ENCODE data around the gene NRAP. TPM values are rescaled to one million over a fixed set of nuclear protein-coding genes. Genes with fewer than 3 reads are reported as not detected.

NRAP gene
- total RNA-seq, 4 donors from 2014 or later: 0.05 to 0.13 (median 0.13) TPM; not detected in 1

- intact Hi-C loops (cut with DNase I; ENCODE audit: low total_unique reads): no loop called here
- TF ChIP-seq CTCF (IDR thresholded peaks at IDR 0.05) (no peak), POLR2A (IDR thresholded peaks at IDR 0.05) (no peak)
- 89 to 96% methylated on average over 6 of the region's 6 CpGs for WGBS, 2 donors
- H3K4me3 ChIP-seq (ENCODE audit: low read depth, poor library complexity, severe bottlenecking): no peak overlapping the region
- DNase-seq (ENCODE audit: low spot score in 2 of 2): no peak
Observed at GRCh38 chr10:113562069-113562468, 101.8 kb downstream of the NRAP start.

GRCh38 chr10:113561214-113561613 is 102.6 kb downstream of the NRAP start:
- no peak overlapping the region for H3K4me3 ChIP-seq (ENCODE audit: low read depth, poor library complexity, severe bottlenecking)
- TF ChIP-seq POLR2A (IDR thresholded peaks at IDR 0.05) (no peak), CTCF (IDR thresholded peaks at IDR 0.05) (no peak)
- 94 to 95% methylated on average over 3 of the region's 3 CpGs for WGBS, 2 donors
- intact Hi-C loops (cut with DNase I; ENCODE audit: low total_unique reads): no loop called here
- no peak for DNase-seq (ENCODE audit: low spot score in 2 of 2)

- no peak for TF ChIP-seq POLR2A (IDR thresholded peaks at IDR 0.05)
- TF ChIP-seq CTCF (IDR thresholded peaks at IDR 0.05): no peak
- intact Hi-C loops (cut with DNase I; ENCODE audit: low total_unique reads): no loop called here
- no peak for DNase-seq (ENCODE audit: low spot score in 2 of 2)
- WGBS, 2 donors: 72 to 85% methylated on average over 5 of the region's 5 CpGs
- no peak overlapping the region for H3K4me3 ChIP-seq (ENCODE audit: low read depth, poor library complexity, severe bottlenecking)
Observed at GRCh38 chr10:113560071-113560470, 103.8 kb downstream of the NRAP start.

- DNase-seq (ENCODE audit: low spot score in 2 of 2): no peak
- no peak for TF ChIP-seq POLR2A (IDR thresholded peaks at IDR 0.05)
- TF ChIP-seq CTCF (IDR thresholded peaks at IDR 0.05): no peak
- intact Hi-C loops (cut with DNase I; ENCODE audit: low total_unique reads): no loop called here
- H3K4me3 ChIP-seq (ENCODE audit: low read depth, poor library complexity, severe bottlenecking): no peak overlapping the region
- 20 to 30% methylated on average over 9 of the region's 9 CpGs for WGBS, 2 donors
Observed at GRCh38 chr10:113557903-113558321, 105.9 kb downstream of the NRAP start.

- no peak for DNase-seq (ENCODE audit: low spot score in 2 of 2)
- WGBS, 2 donors: 11 to 18% methylated on average over 9 of the region's 9 CpGs
- H3K4me3 ChIP-seq (ENCODE audit: low read depth, poor library complexity, severe bottlenecking): no peak overlapping the region
- TF ChIP-seq POLR2A (IDR thresholded peaks at IDR 0.05) (no peak), CTCF (IDR thresholded peaks at IDR 0.05) (no peak)
- intact Hi-C loops (cut with DNase I; ENCODE audit: low total_unique reads): no loop called here
Observed at GRCh38 chr10:113557424-113557862, 106.4 kb downstream of the NRAP start.

- no peak for DNase-seq (ENCODE audit: low spot score in 2 of 2)
- TF ChIP-seq POLR2A (IDR thresholded peaks at IDR 0.05) (no peak), CTCF (IDR thresholded peaks at IDR 0.05) (no peak)
- intact Hi-C loops (cut with DNase I; ENCODE audit: low total_unique reads): no loop called here
Observed at GRCh38 chr10:113555751-113556150, 108.1 kb downstream of the NRAP start.

More at GRCh38 chr10:113555751-113556150, 108.1 kb downstream of the NRAP start:
- WGBS, 2 donors: 94 to 96% methylated on average over 1 of the region's 1 CpG
- H3K4me3 ChIP-seq (ENCODE audit: low read depth, poor library complexity, severe bottlenecking): no peak overlapping the region
